ENCODE data around the gene NEURL1.

DNA sequence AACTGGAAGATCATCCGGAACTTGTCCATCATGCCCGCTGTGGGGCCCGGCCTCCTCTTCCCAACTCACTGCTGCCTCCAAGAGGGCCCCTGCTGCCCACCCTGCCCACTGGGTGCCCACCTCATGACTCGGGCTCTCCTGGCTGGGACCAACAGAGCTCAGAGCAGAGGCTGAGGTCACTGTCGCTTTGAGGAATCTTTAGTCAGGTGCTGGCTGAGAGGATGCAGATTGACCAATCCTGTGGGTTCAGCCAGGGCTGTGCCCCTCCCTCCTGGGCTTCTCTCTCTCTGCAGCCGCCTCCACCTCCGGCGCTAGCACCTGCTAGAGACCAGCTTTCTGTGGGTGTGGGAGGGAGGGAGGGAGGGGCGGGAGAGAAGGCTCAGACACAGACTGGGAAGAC lies 34.8 kb upstream of the NEURL1 start, which contains the start of gene CALHM1:
- TF ChIP-seq EZH2 (IDR thresholded peaks at IDR 0.05; ENCODE audit: insufficient read depth, poor library complexity, severe bottlenecking): no peak
- TF ChIP-seq EZH2phosphoT487 (IDR thresholded peaks at IDR 0.05; ENCODE audit: insufficient read depth, low read depth): no peak

Measured in GM23248 (cell line).